H9 (cell line): Measurements from ENCODE around the gene LIX1L. TPM values are rescaled to one million over a fixed set of nuclear protein-coding genes. Genes with fewer than 3 reads are reported as not detected.

ENCODE experiments used
- DNase-seq: peaks from one replicate; pipeline ENCODE4 v3.0.0-alpha.2; 2017
- H2AFZ ChIP-seq: one replicate; pipeline ENCODE4 v1.6.1; 2013; ENCODE audit warnings: mild to moderate bottlenecking, low read length, control low read depth, moderate library complexity
- H2AK5ac ChIP-seq: 2 replicates; pipeline ENCODE4 v1.6.1; 2013; ENCODE audit warnings: low read length, control low read depth, mixed read lengths; ENCODE audit not compliant: insufficient read length
- H2BK120ac ChIP-seq: one replicate; pipeline ENCODE4 v1.6.1; 2013; ENCODE audit warnings: low read depth, mild to moderate bottlenecking, low read length, control low read depth, inconsistent platforms; ENCODE audit not compliant: poor library complexity, severe bottlenecking
- H2BK12ac ChIP-seq: 2 replicates; pipeline ENCODE4 v1.6.1; 2013; ENCODE audit warnings: low read length, control low read depth, mixed read lengths, low read depth; ENCODE audit not compliant: insufficient read length
- H2BK15ac ChIP-seq: 2 replicates; pipeline ENCODE4 v1.6.1; 2013; ENCODE audit warnings: low read depth, low read length, control low read depth
- H2BK20ac ChIP-seq: one replicate; pipeline ENCODE4 v1.6.1; 2013; ENCODE audit warnings: low read depth, mild to moderate bottlenecking, low read length, control low read depth, inconsistent platforms; ENCODE audit not compliant: poor library complexity, severe bottlenecking
- H2BK5ac ChIP-seq: 2 replicates; pipeline ENCODE4 v1.6.1; 2013; ENCODE audit warnings: low read length, control low read depth, mixed read lengths; ENCODE audit not compliant: insufficient read length
- H3K14ac ChIP-seq: 2 replicates; pipeline ENCODE4 v1.6.1; 2013; ENCODE audit warnings: low read length, control low read depth; ENCODE audit not compliant: insufficient read depth
- H3K18ac ChIP-seq: 2 replicates; pipeline ENCODE4 v1.6.1; 2013; ENCODE audit warnings: low read depth, mild to moderate bottlenecking, mixed read lengths, low read length, control low read depth; ENCODE audit not compliant: insufficient read length
- H3K23ac ChIP-seq: 2 replicates; pipeline ENCODE4 v1.6.1; 2013; ENCODE audit warnings: low read length, control low read depth, mixed read lengths, low read depth; ENCODE audit not compliant: insufficient read length
- H3K23me2 ChIP-seq: 2 replicates; pipeline ENCODE4 v1.6.1; 2013; ENCODE audit warnings: low read depth, mild to moderate bottlenecking, mixed read lengths, low read length, control low read depth; ENCODE audit not compliant: insufficient read length, poor library complexity, severe bottlenecking
- H3K27ac ChIP-seq: 2 replicates; pipeline ENCODE4 v1.5.1; 2013; ENCODE audit warnings: low read length, control low read depth, mixed read lengths, low read depth; ENCODE audit not compliant: insufficient read length
- H3K27me3 ChIP-seq: 2 replicates; pipeline ENCODE4 v1.6.1; 2013; ENCODE audit warnings: low read length, control low read depth, inconsistent platforms; ENCODE audit not compliant: insufficient read depth
- H3K4ac ChIP-seq: 2 replicates; pipeline ENCODE4 v1.6.1; 2013; ENCODE audit warnings: low read depth, mild to moderate bottlenecking, control low read depth, inconsistent platforms, low read length, moderate library complexity
- H3K4me1 ChIP-seq: 2 replicates; pipeline ENCODE4 v1.6.1; 2013; ENCODE audit warnings: low read length, control low read depth, inconsistent platforms; ENCODE audit not compliant: insufficient read depth
- H3K4me2 ChIP-seq: 2 replicates; pipeline ENCODE4 v1.6.1; 2013; ENCODE audit warnings: low read length, control low read depth, mixed read lengths; ENCODE audit not compliant: insufficient read length, insufficient read depth
- H3K56ac ChIP-seq: 2 replicates; pipeline ENCODE4 v1.6.1; 2013; ENCODE audit warnings: low read depth, mild to moderate bottlenecking, mixed read lengths, low read length, control low read depth; ENCODE audit not compliant: insufficient read length
- H3K79me1 ChIP-seq: 2 replicates; pipeline ENCODE4 v1.6.1; 2013; ENCODE audit warnings: low read depth, mild to moderate bottlenecking, moderate library complexity, low read length, control low read depth, inconsistent platforms; ENCODE audit not compliant: insufficient read depth, poor library complexity, severe bottlenecking
- H3K79me2 ChIP-seq: 2 replicates; pipeline ENCODE4 v1.6.1; 2013; ENCODE audit warnings: low read length, control low read depth, inconsistent platforms; ENCODE audit not compliant: insufficient read depth
- H3K9ac ChIP-seq: 2 replicates; pipeline ENCODE4 v1.6.1; 2013; ENCODE audit warnings: low read length, control low read depth, mixed read lengths; ENCODE audit not compliant: insufficient read length; ENCODE audit errors: extremely low read depth
- H3K9me3 ChIP-seq: one replicate; pipeline ENCODE4 v1.6.1; 2013; ENCODE audit warnings: low read depth, low read length, inconsistent platforms; ENCODE audit not compliant: control insufficient read depth
- H3T11ph ChIP-seq: one replicate; pipeline ENCODE4 v1.6.1; 2013; ENCODE audit warnings: mild to moderate bottlenecking, low read length, control low read depth, inconsistent platforms
- H4K20me1 ChIP-seq: one replicate; pipeline ENCODE4 v1.6.1; 2013; ENCODE audit not compliant: control insufficient read depth, insufficient read length, insufficient read depth
- H4K5ac ChIP-seq: 2 replicates; pipeline ENCODE4 v1.6.1; 2013; ENCODE audit warnings: low read depth, mild to moderate bottlenecking, mixed read lengths, low read length, control low read depth; ENCODE audit not compliant: insufficient read length
- H4K8ac ChIP-seq: replicated peaks from 2 replicates; pipeline ENCODE4 v1.6.1; 2013; ENCODE audit warnings: low read length, control low read depth, mixed read lengths, low read depth; ENCODE audit not compliant: insufficient read length
- H4K91ac ChIP-seq: 2 replicates; pipeline ENCODE4 v1.6.1; 2013; ENCODE audit warnings: low read depth, mild to moderate bottlenecking, moderate library complexity, mixed read lengths, low read length, control low read depth; ENCODE audit not compliant: insufficient read length
- H3K27ac Mint-ChIP-seq, 3 experiments: 2 replicates in 2 of 3; 3 replicates in 1 of 3; pipeline ENCODE4 v1.8.0; 2020 to 2021; ENCODE audit warnings: mixed read lengths in 3 of 3, mild to moderate bottlenecking in 1 of 3, moderate library complexity in 1 of 3
- H3K27me3 Mint-ChIP-seq: 2 replicates; pipeline ENCODE4 v1.8.0; 2021; ENCODE audit warnings: low read depth, mild to moderate bottlenecking, moderate library complexity, mixed read lengths
- H3K36me3 Mint-ChIP-seq, 3 experiments: 2 replicates in 2 of 3; 3 replicates in 1 of 3; pipeline ENCODE4 v1.8.0; 2020 to 2021; ENCODE audit warnings: low read depth in 3 of 3, mixed read lengths in 3 of 3; ENCODE audit not compliant: insufficient read depth in 1 of 3
- H3K4me1 Mint-ChIP-seq, 2 experiments: 2 replicates each; pipeline ENCODE4 v1.8.0; 2020; ENCODE audit warnings: mixed read lengths in 2 of 2
- H3K4me3 Mint-ChIP-seq, 2 experiments: 2 replicates in 1 of 2; 3 replicates in 1 of 2; pipeline ENCODE4 v1.8.0; 2020 to 2021; ENCODE audit warnings: mild to moderate bottlenecking in 2 of 2, mixed read lengths in 2 of 2, moderate library complexity in 1 of 2
- H3K9me3 Mint-ChIP-seq, 2 experiments: 2 replicates in 1 of 2; 3 replicates in 1 of 2; pipeline ENCODE4 v1.8.0; 2020; ENCODE audit warnings: mild to moderate bottlenecking in 2 of 2, mixed read lengths in 2 of 2, moderate library complexity in 1 of 2
- WGBS: extraction: QIAGEN DNeasy Blood & Tissue Kit; methylation state at CpG from one replicate; pipeline ENCODE4 v1.1.7; 2013; ENCODE audit warnings: missing lambda C conversion rate, low lambda C conversion rate, mixed read lengths; ENCODE audit not compliant: insufficient read length; ENCODE audit errors: extremely low coverage; 5-methylcytosine and 5-hydroxymethylcytosine counted together
- total RNA-seq: library from RNA; stranded (reverse); gene quantifications from 2 replicates; pipeline ENCODE4 v1.2.1, GENCODE V29; 2021
- TF ChIP-seq, protein P1 (sequence below): fragments of 200-600 bp; sonication (generic); conservative IDR thresholded peaks from 3 replicates; pipeline ENCODE4 v1.8.0; 2021; ENCODE audit warnings: antibody characterized with exemption, mild to moderate bottlenecking

LIX1L gene
- total RNA-seq, 1 experiment from 2014 or later = 5.9 TPM

DNA sequence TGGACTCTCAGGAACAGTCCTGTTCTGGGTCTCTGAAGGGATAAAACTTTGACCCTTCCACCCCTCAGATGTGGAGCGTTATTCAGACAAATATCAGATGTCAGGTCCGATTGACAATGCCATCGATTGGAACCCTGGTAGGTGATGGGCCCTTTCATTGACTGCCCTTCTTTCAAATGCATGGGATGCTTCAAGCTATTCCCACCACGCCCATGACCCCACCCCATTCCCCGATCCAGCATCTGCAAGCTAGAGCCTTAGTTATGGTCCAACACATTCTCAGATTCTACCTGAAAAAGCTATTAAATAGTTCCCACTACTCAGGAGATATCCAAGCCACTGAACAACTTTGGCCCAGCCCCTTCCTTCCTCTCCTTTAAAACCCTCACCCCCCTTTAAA lies 19.2 kb upstream of the LIX1L start:
- Histone ChIP-seq H2AK5ac (no peak overlapping the region), H3K23ac (no peak overlapping the region), H3K27ac (no peak overlapping the region), H2AFZ (no peak overlapping the region), H3K56ac (no peak overlapping the region), H2BK15ac (no peak overlapping the region), H4K8ac (no peak overlapping the region), H3K27me3 (no peaks in the 10 kb centered on the region), H3K9ac (no peak overlapping the region), H3K79me1 (no peaks in the 10 kb centered on the region), H3K14ac (no peak overlapping the region), H3T11ph (no peak overlapping the region), H4K91ac (no peak overlapping the region), H4K5ac (no peak overlapping the region), H3K9me3 (no peaks in the 10 kb centered on the region), H3K4me2 (no peak overlapping the region), H2BK5ac (no peak overlapping the region), H3K4me1 (peaks cover 7% of the 10 kb centered on the region), H3K79me2 (no peaks in the 10 kb centered on the region), H3K18ac (no peak overlapping the region), H2BK20ac (no peak overlapping the region), H4K20me1 (no peaks in the 10 kb centered on the region), H3K4ac (no peak overlapping the region), H2BK12ac (no peak overlapping the region), H3K23me2 (no peaks in the 10 kb centered on the region), H2BK120ac (no peak overlapping the region)
- no peaks in the 10 kb centered on the region for H3K36me3 Mint-ChIP-seq
- peaks cover 1% of the 10 kb centered on the region; the same call in 1 of the 2 replicates for H3K27me3 Mint-ChIP-seq
- DNase-seq = no peak
- peak overlapping the region; percentile 25 to 43; a peak in 2 of 5 replicates for H3K4me3 Mint-ChIP-seq
- TF ChIP-seq, protein P1, sequence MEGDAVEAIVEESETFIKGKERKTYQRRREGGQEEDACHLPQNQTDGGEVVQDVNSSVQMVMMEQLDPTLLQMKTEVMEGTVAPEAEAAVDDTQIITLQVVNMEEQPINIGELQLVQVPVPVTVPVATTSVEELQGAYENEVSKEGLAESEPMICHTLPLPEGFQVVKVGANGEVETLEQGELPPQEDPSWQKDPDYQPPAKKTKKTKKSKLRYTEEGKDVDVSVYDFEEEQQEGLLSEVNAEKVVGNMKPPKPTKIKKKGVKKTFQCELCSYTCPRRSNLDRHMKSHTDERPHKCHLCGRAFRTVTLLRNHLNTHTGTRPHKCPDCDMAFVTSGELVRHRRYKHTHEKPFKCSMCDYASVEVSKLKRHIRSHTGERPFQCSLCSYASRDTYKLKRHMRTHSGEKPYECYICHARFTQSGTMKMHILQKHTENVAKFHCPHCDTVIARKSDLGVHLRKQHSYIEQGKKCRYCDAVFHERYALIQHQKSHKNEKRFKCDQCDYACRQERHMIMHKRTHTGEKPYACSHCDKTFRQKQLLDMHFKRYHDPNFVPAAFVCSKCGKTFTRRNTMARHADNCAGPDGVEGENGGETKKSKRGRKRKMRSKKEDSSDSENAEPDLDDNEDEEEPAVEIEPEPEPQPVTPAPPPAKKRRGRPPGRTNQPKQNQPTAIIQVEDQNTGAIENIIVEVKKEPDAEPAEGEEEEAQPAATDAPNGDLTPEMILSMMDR = no peak
- H3K27ac Mint-ChIP-seq = 0 out of 7 replicates have a peak overlapping the region, but pooled peaks of 1 of the 3 experiments have one; percentile 31
- H3K9me3 Mint-ChIP-seq = no peaks in the 10 kb centered on the region
- no CpG with 5 or more reads among the region's 5 CpGs for WGBS
- peaks cover 2 to 12% of the 10 kb centered on the region in 2 experiments for H3K4me1 Mint-ChIP-seq
